CD14-positive monocyte (primary cell): ENCODE results near the gene KRT13. TPM values are rescaled to one million over a fixed set of nuclear protein-coding genes. Genes with fewer than 3 reads are reported as not detected.
A peak's percentile ranks its signal among the peaks of the same experiment; 100 is the strongest.

Source experiments
- DNase-seq, 3 donors: peaks; one replicate each; pipeline ENCODE4 v3.0.0-alpha.2; 2011 to 2022
- H2AFZ ChIP-seq: 2 replicates; pipeline ENCODE4 v1.6.0; 2012; ENCODE audit warnings: mild to moderate bottlenecking, low read depth, low read length, inconsistent platforms; ENCODE audit not compliant: insufficient read depth, poor library complexity, severe bottlenecking
- H3K27ac ChIP-seq, 2 donors: 1 replicate in 1 of 2; 2 replicates in 1 of 2; pipeline ENCODE4 v1.5.1; 2012 to 2013; ENCODE audit warnings: low read length in 2 of 2, control low read depth in 1 of 2, inconsistent platforms in 1 of 2, low read depth in 1 of 2, mild to moderate bottlenecking in 1 of 2
- H3K27me3 ChIP-seq, 2 donors: one replicate each; pipeline versions ENCODE4 v1.6.0 to v1.6.1; 2011 to 2013; ENCODE audit warnings: low read length in 2 of 2; ENCODE audit not compliant: control insufficient read depth in 2 of 2, insufficient read depth in 2 of 2
- H3K36me3 ChIP-seq, 2 donors: replicated peaks in 1 of 2; 1 replicate in 1 of 2; 2 replicates in 1 of 2; pipeline versions ENCODE4 v1.5.1 to v1.6.1; 2012 to 2013; ENCODE audit warnings: low read length in 2 of 2, control low read depth in 1 of 2, inconsistent platforms in 1 of 2, mild to moderate bottlenecking in 1 of 2; ENCODE audit not compliant: insufficient read depth in 2 of 2, control insufficient read depth in 1 of 2
- H3K4me1 ChIP-seq, 2 donors: 1 replicate in 1 of 2; 2 replicates in 1 of 2; pipeline versions ENCODE4 v1.5.1 to v1.6.1; 2012 to 2013; ENCODE audit warnings: low read length in 2 of 2, control low read depth in 1 of 2, inconsistent platforms in 1 of 2, mild to moderate bottlenecking in 1 of 2, moderate library complexity in 1 of 2; ENCODE audit not compliant: insufficient read depth in 2 of 2, control insufficient read depth in 1 of 2
- H3K4me2 ChIP-seq: replicated peaks from 2 replicates; pipeline ENCODE3; 2012; ENCODE audit warnings: low read length, moderate library complexity, mild to moderate bottlenecking; ENCODE audit not compliant: poor library complexity, severe bottlenecking; ENCODE audit errors: extremely low read depth
- H3K4me3 ChIP-seq, 3 experiments: fragments of 200-600 bp in 1 of 3; sonication (generic) in 1 of 3; replicated peaks in 1 of 3; 1 replicate in 2 of 3; 2 replicates in 1 of 3; pipeline ENCODE4 v1.5.1; 2011 to 2013; ENCODE audit warnings: low read length in 3 of 3, mild to moderate bottlenecking in 3 of 3, control low read depth in 2 of 3, low read depth in 2 of 3, inconsistent platforms in 1 of 3, moderate library complexity in 1 of 3
- H3K79me2 ChIP-seq: 2 replicates; pipeline ENCODE4 v1.6.0; 2012; ENCODE audit warnings: mild to moderate bottlenecking, control low read depth, inconsistent platforms, low read length, moderate library complexity; ENCODE audit not compliant: insufficient read depth
- H3K9ac ChIP-seq: 2 replicates; pipeline ENCODE4 v1.6.0; 2017; ENCODE audit warnings: low read length, mild to moderate bottlenecking; ENCODE audit not compliant: insufficient read depth, poor library complexity, severe bottlenecking
- H3K9me3 ChIP-seq, 2 donors: replicated peaks in 1 of 2; 1 replicate in 1 of 2; 2 replicates in 1 of 2; pipeline versions ENCODE4 v1.5.1 to v1.6.1; 2012 to 2013; ENCODE audit warnings: low read length in 2 of 2, control low read depth in 1 of 2; ENCODE audit not compliant: control insufficient read depth in 1 of 2, insufficient read depth in 1 of 2
- H4K20me1 ChIP-seq: 2 replicates; pipeline ENCODE4 v1.6.0; 2012; ENCODE audit warnings: mild to moderate bottlenecking, low read length, control low read depth, moderate library complexity; ENCODE audit not compliant: insufficient read depth
- H3K27ac Mint-ChIP-seq, 7 donors: one replicate each; pipeline ENCODE4 v1.8.0; 2020; ENCODE audit warnings: mild to moderate bottlenecking in 7 of 7, mixed read lengths in 7 of 7, moderate library complexity in 6 of 7, inconsistent platforms in 2 of 7
- H3K27me3 Mint-ChIP-seq, 3 donors: one replicate each; pipeline ENCODE4 v1.8.0; 2021 to 2022; ENCODE audit warnings: low read depth in 3 of 3, mild to moderate bottlenecking in 3 of 3, mixed read lengths in 3 of 3, moderate library complexity in 3 of 3, inconsistent platforms in 1 of 3
- H3K36me3 Mint-ChIP-seq, 2 donors: one replicate each; pipeline ENCODE4 v1.8.0; 2020; ENCODE audit warnings: mixed read lengths in 2 of 2, inconsistent platforms in 1 of 2, mild to moderate bottlenecking in 1 of 2
- H3K4me1 Mint-ChIP-seq: one replicate; pipeline ENCODE4 v1.8.0; 2020; ENCODE audit warnings: mild to moderate bottlenecking, mixed read lengths
- H3K4me3 Mint-ChIP-seq, 2 donors: one replicate each; pipeline ENCODE4 v1.8.0; 2020; ENCODE audit warnings: mild to moderate bottlenecking in 2 of 2, mixed read lengths in 2 of 2, moderate library complexity in 1 of 2
- H3K9me3 Mint-ChIP-seq, 7 donors: one replicate each; pipeline ENCODE4 v1.8.0; 2020 to 2022; ENCODE audit warnings: mixed read lengths in 7 of 7, mild to moderate bottlenecking in 6 of 7, moderate library complexity in 6 of 7, inconsistent platforms in 2 of 7
- WGBS: methylation state at CpG from one replicate; pipeline ENCODE4 v1.1.5; 2013; ENCODE audit warnings: missing lambda C conversion rate; ENCODE audit not compliant: insufficient coverage; 5-methylcytosine and 5-hydroxymethylcytosine counted together
- intact Hi-C, 2 donors: fragments of 100-400 bp; cut with micrococcal nuclease; formaldehyde crosslinking; loops; one replicate each; pipeline versions ENCODE4 v1.15.0 to v1.15.1; 2023
- polyA plus RNA-seq, 3 donors: library from polyadenylated mRNA; depleted of rRNA in 1 of 3; unstranded in 2 of 3; stranded (reverse) in 1 of 3; fragments of 300-500 nt in 2 of 3; fragments of >200 nt in 1 of 3; fragmentation: Illumina TruSeq in 2 of 3; gene quantifications; 1 replicate in 2 of 3; 2 replicates in 1 of 3; pipeline ENCODE4 v1.2.3, GENCODE V29; 2012 to 2021
- TF ChIP-seq, protein P1 (sequence below): fragments of 200-600 bp; IDR thresholded peaks from one replicate; pipeline ENCODE4 v1.8.0; 2022; ENCODE audit warnings: antibody characterized with exemption, mild to moderate bottlenecking

The KRT13 gene
- polyA plus RNA-seq, 3 donors: not detected

GRCh38 chr17:41513168-41513547 lies 7.7 kb upstream of the KRT13 start:
- intact Hi-C loops: no loop called here
- peak overlapping the region in 1 of 2 donors; percentile 34 for H3K27ac ChIP-seq
- no peaks in the 10 kb centered on the region for H3K27me3 ChIP-seq
- peak overlapping the region; percentile 57 for H3K4me2 ChIP-seq
- H3K36me3 ChIP-seq: no peaks in the 10 kb centered on the region
- H3K4me3 ChIP-seq: peak overlapping the region in 1 of 3 experiments; percentile 56
- peaks cover 24 to 28% of the 10 kb centered on the region in 2 donors for H3K4me1 ChIP-seq
- H3K79me2 ChIP-seq: no peaks in the 10 kb centered on the region
- no CpG with 5 or more reads among the region's 5 CpGs for WGBS
- TF ChIP-seq, protein P1, sequence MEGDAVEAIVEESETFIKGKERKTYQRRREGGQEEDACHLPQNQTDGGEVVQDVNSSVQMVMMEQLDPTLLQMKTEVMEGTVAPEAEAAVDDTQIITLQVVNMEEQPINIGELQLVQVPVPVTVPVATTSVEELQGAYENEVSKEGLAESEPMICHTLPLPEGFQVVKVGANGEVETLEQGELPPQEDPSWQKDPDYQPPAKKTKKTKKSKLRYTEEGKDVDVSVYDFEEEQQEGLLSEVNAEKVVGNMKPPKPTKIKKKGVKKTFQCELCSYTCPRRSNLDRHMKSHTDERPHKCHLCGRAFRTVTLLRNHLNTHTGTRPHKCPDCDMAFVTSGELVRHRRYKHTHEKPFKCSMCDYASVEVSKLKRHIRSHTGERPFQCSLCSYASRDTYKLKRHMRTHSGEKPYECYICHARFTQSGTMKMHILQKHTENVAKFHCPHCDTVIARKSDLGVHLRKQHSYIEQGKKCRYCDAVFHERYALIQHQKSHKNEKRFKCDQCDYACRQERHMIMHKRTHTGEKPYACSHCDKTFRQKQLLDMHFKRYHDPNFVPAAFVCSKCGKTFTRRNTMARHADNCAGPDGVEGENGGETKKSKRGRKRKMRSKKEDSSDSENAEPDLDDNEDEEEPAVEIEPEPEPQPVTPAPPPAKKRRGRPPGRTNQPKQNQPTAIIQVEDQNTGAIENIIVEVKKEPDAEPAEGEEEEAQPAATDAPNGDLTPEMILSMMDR: no peak
- H3K4me1 Mint-ChIP-seq: peaks cover 22% of the 10 kb centered on the region
- peaks cover 2 to 13% (median 3%) of the 10 kb centered on the region in 3 donors for H3K27me3 Mint-ChIP-seq
- H4K20me1 ChIP-seq: no peaks in the 10 kb centered on the region
- peak overlapping the region; percentile 59 for H2AFZ ChIP-seq
- no peak overlapping the region for H3K9ac ChIP-seq
- no peaks in the 10 kb centered on the region for H3K9me3 ChIP-seq
- H3K27ac Mint-ChIP-seq: peak overlapping the region in 1 of 7 donors; percentile 76
- peaks cover 0 to 2% (median 0%) of the 10 kb centered on the region in 7 donors for H3K9me3 Mint-ChIP-seq
- no peak for DNase-seq
- no peaks in the 10 kb centered on the region for H3K36me3 Mint-ChIP-seq
- H3K4me3 Mint-ChIP-seq: peak overlapping the region; percentile 14 to 79

DNA sequence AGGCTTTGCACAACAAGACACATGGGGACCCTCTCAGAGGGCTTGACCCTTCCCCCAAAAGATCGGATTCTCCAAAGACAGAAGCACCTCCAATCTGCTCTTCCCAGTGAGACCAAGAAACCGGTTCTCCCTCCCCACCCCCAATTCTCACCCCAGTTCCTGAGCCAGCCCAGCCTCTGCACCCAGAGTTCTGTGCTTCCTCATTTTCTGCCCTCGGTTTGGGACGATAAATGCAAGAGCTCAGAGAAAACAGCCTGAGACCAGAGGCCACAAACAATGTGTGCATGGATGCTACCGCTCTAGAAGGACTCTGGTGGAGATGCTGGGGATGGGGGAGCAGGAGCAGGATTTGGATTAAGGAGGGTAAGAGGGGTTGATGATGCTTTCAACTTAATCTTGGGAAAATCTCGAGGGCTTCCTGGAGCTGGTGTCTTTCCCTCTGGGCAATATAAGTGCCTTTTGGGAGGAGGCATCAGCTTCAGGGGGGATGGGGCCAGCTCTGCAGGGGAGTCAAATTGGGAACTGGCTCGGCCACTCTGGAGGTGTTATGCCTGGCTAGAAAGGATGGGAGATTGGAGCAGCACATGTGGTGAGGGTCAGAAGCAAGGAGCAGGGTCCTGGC lies 7.2 kb upstream of the KRT13 start:
- peaks cover 0 to 11% (median 6%) of the 10 kb centered on the region in 3 donors for H3K27me3 Mint-ChIP-seq
- Histone ChIP-seq H3K79me2 (no peaks in the 10 kb centered on the region), H3K27me3 (no peaks in the 10 kb centered on the region), H3K27ac (peak overlapping the region in 1 of 2 donors; percentile 34), H2AFZ (peak overlapping the region; percentile 59), H4K20me1 (no peaks in the 10 kb centered on the region), H3K4me3 (peak overlapping the region in 1 of 3 experiments; percentile 56), H3K4me2 (peak overlapping the region; percentile 57), H3K4me1 (peaks cover 24 to 28% of the 10 kb centered on the region in 2 donors), H3K9me3 (no peaks in the 10 kb centered on the region), H3K9ac (no peak overlapping the region), H3K36me3 (no peaks in the 10 kb centered on the region)
- H3K27ac Mint-ChIP-seq: peak overlapping the region; percentile 15 to 76 (median 52)
- H3K9me3 Mint-ChIP-seq: peaks cover 0 to 2% (median 0%) of the 10 kb centered on the region in 7 donors
- TF ChIP-seq, protein P1: no peak
- DNase-seq: peak; percentile 41 to 46 (median 42)
- H3K36me3 Mint-ChIP-seq: no peaks in the 10 kb centered on the region
- H3K4me3 Mint-ChIP-seq: peak overlapping the region; percentile 14 to 79
- WGBS: 24% methylated on average over 6 of the region's 7 CpGs
- intact Hi-C loops: no loop called here
- peaks cover 22% of the 10 kb centered on the region for H3K4me1 Mint-ChIP-seq
